ENCODE data around the gene CDYL2.

DNA sequence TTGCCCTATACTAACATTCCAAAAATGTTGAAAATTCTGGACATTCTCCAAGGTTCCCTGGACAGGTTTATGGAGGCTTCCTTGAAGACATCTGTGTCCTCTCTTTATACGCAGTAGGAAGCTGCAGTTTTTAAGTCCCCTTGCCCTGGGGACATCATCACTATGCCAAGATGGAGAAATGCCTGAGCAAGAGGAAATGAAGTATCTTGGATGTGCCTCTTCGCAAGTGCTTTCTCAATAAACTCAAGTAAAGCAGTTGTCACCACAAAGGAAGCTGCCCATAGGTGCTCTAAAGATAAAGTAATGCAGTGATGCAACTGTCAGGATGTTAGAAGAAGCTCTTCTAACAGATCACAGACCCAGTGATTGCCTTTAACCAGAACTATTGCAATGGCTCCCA lies 71.0 kb downstream of the CDYL2 start:
- TF ChIP-seq, protein P1, sequence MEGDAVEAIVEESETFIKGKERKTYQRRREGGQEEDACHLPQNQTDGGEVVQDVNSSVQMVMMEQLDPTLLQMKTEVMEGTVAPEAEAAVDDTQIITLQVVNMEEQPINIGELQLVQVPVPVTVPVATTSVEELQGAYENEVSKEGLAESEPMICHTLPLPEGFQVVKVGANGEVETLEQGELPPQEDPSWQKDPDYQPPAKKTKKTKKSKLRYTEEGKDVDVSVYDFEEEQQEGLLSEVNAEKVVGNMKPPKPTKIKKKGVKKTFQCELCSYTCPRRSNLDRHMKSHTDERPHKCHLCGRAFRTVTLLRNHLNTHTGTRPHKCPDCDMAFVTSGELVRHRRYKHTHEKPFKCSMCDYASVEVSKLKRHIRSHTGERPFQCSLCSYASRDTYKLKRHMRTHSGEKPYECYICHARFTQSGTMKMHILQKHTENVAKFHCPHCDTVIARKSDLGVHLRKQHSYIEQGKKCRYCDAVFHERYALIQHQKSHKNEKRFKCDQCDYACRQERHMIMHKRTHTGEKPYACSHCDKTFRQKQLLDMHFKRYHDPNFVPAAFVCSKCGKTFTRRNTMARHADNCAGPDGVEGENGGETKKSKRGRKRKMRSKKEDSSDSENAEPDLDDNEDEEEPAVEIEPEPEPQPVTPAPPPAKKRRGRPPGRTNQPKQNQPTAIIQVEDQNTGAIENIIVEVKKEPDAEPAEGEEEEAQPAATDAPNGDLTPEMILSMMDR (conservative IDR thresholded peaks at IDR 0.05 in 1 of 2, IDR thresholded peaks at IDR 0.05 in 1 of 2; ENCODE audit: extremely low read depth in 1 of 2, insufficient read depth in 1 of 2, low read depth in 1 of 2, low read length in 2 of 2) = no peak
- TF ChIP-seq EZH2 (IDR thresholded peaks at IDR 0.05; ENCODE audit: borderline replicate concordance, low read length) = no peak
